Activated CD4-positive, alpha-beta T cell treated with anti-CD3 and anti-CD28 coated beads, Interleukin-2, Interleukin-4, amounts not matched to agents 100 ng/mL and 50 ng/mL, durations not matched to agents 16 hours and 8 hours (primary cell): ENCODE measurements around the gene RGS1.

Experiments
- DNase-seq: peaks from one replicate; pipeline ENCODE4 v3.0.0-alpha.2; 2020; ENCODE audit warnings: low spot score

Gene RGS1, protein sequence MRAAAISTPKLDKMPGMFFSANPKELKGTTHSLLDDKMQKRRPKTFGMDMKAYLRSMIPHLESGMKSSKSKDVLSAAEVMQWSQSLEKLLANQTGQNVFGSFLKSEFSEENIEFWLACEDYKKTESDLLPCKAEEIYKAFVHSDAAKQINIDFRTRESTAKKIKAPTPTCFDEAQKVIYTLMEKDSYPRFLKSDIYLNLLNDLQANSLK

DNA sequence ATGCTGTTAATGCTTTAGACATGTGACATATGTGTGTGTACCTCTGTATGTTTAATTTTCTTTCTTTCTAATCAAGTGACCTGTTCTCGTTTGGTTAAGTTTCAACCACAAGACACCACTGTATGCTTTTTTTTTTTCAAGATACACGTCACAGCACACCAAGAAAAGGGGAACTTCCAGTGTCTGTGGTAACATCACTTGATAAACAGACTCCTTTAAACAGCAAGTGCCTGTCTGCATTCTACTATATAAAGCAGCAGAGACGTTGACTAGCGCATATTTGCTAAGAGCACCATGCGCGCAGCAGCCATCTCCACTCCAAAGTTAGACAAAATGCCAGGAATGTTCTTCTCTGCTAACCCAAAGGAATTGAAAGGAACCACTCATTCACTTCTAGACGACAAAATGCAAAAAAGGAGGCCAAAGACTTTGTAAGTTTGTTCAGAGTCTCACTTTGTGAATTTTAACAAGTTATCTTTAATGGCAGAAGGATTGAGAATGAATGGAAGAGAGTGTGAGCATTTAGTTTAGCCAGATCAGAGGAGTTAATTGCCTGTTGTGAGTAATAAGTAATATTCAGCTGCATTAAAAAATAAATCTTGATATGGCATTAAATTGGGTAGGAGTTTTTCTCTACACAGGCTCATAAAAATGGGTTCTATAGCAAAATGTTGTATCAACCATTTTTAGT lies at the start of gene RGS1:
Gene RGS1, plus strand, starts transcription at position 275 of the 691 bp plus-strand sequence. Its CDS starts 20 bp downstream, at position 295.
- peak; percentile 88 for DNase-seq

DNA sequence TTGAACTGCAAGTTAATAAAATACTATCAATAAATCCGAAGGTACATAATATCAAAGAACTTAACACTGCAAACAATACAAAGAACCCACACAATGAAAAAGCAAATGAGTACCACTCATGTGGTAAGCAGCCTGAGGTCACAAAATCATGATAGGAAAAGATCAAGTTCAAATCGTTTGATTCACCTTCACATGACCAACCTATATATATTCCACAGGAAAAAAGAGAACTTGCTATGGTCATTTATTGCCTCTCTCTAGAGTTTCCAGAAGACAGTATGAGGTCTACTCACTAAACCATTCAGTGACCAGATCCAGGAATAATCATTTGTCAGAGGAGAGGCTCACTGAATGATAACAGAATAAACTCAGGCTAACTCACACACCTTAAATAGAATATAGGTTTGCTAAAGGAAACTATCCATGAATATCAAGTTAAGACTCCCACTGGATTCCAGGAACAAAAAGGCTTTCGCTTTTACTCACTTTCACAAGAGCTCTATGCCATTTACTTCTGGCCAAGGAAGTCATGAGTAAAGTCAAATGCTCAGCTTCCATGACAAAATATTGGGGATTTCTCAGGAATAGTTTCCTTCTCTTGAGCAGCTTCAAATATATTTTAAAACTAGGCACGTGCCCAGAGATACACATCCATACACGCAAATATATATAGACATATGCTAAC lies 48.3 kb upstream of the RGS1 start:
- no peak for DNase-seq

DNA sequence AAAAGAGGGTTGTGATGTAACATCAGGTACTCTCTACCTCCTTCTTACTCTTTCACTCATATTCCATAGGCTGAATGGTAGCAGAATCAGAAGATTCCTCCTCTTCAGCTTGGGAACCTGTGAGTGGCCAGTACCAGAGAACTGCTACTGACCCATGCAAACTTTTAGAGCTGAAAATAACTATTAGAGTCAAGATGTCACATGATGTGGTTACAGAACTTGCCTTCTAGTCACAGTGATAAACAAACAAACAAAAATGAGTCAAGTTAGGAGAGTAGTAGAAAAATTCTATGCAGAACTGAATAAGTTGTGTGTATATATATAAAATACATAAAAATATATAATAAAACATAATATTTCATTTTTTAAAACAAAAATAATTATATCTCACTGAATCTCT lies 47.6 kb upstream of the RGS1 start:
- no peak for DNase-seq

- no peak for DNase-seq
Observed at GRCh38 chr1:192529031-192529755, 46.4 kb upstream of the RGS1 start.

DNA sequence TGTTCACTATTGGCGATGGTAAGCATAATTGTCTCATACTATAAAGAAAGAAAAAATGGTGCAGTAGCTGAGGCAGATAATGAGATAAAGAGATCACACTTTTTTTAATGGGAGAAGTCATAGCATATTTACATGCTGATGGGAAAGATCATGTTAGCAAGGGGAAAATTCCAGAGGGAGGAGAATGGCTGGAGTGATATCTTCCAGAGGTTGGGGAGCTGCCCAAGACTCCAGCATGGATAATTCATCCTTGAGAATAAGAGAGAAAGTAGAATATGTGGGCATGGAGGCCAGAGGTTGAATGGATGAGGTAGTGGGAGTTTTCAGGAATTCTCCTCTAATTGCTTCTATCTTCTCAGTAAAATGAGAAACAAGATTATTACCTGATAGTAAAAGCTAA lies 45.8 kb upstream of the RGS1 start:
- DNase-seq: no peak

GRCh38 chr1:192530254-192530653 lies 45.3 kb upstream of the RGS1 start:
- DNase-seq: peak; percentile 73

DNA sequence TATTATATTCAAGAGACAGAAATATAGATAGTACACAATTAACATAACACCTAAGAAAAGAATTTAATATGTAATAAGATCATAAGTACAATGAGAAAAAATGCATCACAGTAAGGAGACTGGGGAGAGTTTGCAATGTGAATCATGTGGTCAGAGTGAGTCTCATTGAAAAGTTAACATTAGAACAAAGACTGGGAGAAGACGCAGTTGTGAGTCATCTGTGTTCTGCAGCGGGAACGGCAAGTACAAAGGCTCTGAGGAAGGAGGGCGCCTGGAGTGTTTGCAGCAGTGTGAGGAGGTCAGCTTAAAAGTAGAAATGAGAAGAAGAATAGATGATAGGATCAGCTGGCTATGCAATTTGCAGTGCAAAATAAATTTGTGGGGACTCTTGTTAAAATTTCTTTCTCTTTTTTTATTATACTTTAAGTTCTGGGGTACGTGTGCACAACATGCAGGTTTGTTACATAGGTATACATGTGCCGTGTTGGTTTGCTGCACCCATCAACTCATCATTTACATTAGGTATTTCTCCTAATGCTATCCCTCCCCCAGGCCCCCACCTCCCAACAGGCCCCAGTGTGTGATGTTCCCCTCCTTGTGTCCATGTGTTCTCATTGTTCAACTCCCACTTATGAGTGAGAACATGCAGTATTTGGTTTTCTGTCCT lies 44.4 kb upstream of the RGS1 start:
- DNase-seq: peak; percentile 73

GRCh38 chr1:192534666-192535065 lies 40.9 kb upstream of the RGS1 start:
- no peak for DNase-seq

DNA sequence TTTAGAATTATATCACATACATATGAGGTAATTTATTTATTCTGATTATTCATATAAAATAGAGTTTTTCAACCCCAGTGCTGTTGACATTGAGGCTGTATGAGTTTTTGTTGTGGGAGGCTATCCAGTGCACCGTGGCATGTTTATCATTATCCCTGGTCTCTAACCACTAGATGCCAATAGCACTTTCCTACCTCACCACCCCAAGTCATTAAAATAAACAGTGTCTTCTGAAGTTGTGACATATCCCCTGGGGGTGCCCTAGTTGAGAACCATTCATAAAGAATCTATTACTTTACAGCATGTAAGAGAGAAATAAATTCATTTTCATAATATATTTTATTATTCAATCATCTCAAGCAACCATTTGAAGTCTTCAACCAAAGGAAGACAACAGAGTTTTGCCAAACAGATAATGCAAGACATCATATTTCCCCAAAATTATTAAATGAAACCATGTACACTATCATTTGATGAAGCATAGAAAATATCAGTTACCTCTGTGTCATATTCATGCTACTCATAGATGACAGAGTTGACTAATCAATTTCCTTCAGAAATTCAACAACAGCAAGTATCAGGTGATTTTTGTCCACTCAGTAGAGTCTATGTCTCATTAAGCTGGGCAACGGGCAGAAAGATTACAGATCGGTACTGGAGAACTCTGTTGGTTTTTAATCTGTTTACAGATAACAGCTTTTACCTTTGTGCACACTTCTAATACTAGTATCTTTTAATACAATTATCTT lies 39.5 kb upstream of the RGS1 start:
- no peak for DNase-seq

DNA sequence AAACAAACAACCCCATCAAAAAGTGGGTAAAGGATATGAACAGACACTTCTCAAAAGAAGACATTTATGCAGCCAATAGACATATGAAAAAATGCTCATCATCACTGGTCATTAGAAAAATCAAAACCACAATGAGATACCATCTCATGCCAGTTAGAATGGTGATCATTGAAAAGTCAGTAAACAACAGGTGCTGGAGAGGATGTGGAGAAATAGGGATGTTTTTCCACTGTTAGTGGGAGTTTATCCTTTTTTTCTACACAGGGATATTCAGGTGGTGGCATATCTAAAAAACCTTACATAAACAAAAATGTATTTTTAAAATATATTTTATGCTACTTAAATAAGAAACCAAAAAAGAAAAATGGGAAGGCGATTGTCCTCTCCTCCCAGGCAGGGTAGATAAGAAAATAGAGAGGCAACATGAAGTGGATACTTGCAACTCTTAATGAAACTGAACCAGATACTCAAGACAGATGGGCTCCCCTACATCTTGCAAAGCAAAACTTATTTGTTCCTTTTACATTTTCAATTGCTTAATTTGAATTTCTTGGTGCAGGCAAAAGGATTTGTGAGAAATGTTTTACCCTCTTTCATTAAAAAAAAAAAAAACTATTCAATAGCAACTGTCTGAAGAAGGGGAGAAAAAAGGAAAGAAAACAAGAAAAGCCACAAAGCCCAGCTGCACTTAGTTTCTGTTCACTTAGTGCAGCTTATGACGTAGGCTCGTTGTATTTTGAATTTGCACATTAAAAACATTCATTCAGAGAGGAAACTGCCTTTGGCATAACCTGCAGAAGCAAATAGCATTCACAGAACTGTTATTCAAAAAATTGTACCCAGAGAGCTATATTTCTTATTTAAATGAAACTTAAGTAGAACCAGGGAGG lies 36.9 kb upstream of the RGS1 start:
- peak; percentile 71 for DNase-seq

DNA sequence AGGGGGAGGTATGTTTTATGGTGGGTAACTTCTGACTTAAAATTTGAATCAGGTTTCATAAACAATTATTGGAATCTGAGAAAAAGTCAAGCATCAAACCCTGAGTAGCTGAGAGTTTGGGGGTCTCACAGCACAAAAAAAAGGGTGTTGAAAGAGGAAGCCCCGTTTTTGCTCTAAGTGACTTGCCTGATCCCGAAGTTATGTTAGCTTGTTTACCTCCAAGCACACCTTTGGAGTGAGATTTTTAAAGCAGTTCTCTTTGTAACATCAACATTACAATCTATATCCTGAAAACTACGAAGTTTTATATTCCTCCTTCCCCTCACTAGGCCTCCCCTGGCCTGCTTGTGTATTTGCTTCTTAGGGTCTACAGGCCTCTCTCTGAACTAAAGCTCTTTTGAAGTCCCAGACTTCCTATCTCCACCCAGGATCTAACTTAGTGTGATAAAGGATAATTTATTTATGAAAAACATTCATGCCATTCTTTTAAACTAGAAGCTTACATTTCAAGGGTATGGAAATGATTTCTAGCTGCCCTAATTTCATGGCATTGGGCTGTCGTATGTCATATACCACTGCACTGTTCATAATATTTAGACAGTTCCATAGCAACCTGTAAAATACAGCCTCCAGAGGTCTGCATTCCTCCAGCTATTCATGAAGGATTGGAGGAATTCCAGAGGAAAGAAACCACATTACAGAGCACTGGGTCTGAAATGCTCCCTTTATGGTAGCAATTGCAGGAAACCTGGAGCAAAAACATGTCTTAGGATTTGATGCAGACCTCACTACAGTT lies 36.1 kb upstream of the RGS1 start:
- no peak for DNase-seq

DNA sequence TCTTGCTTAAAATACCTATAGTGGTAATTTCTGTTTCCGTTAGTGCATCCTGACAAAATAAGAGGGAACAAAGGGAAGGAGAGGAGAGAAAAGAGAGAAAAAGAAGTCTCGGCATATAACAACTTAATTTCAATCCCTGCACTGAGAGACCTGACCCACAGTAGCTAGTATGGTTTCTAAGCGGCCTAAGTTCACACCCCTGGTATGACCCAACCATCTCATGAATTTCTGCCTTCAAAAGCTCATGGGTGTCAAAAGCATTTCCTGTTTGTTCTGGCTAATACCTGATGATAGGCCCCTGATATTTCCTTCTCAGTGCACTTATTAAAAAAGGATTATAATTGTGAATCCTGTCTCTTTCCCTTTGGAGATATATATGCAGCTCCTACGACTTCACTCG lies 32.1 kb upstream of the RGS1 start:
- DNase-seq: no peak

GRCh38 chr1:192545896-192546521 lies 29.6 kb upstream of the RGS1 start:
- peak; percentile 52 for DNase-seq

DNA sequence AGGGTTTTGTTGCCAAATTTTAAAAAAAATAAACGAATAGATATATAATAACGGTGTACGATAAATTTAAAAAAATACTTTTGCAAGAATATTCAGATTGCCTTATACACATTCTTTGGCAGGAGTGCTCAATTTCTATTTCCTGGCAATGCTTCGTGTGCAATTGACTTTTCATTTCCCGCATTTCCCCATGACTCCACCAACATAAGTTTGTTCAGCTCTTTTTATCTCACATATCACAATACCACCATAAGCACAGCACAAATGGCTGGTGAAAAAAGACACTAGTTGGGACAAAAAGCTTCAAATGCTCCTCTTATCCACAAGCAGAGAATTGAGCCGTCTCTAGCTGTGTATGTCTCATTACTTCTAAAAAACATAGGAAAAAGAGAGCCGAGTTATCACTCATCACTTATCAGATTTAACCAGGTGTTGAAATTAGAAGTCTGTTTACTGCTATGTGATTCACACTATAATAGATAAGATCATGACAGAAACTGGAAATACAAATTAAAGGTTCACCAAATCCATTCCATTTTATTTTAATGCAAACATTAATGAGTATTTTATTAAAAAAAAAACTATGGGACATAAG lies 28.9 kb upstream of the RGS1 start:
- peak; percentile 76 for DNase-seq

DNA sequence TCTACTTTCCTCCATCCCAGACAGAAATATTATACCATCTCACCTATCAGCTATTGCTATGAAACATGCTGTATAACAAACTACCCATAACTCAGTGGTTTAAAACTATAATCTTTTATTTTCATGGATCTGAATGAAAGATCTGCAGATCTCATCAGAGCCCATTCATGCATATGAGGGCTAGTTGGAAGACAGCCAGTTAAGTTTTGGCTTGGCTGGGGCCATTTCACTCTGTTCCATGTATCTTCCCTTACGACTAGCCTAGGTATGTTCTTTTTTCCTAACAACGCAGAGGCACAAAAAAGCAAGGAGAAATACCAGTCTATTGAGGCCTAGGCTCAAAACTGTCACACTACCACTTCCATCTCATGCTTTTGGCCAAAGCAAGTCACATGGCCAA lies 28.1 kb upstream of the RGS1 start:
- no peak for DNase-seq

GRCh38 chr1:192549937-192550336 lies 25.6 kb upstream of the RGS1 start:
- DNase-seq: no peak

- peak; percentile 82 for DNase-seq
Observed at GRCh38 chr1:192550922-192551534, 24.5 kb upstream of the RGS1 start.

GRCh38 chr1:192552760-192553191 lies 22.8 kb upstream of the RGS1 start:
- peak; percentile 53 for DNase-seq
